HTR-8/SVneo (cell line): ENCODE measurements around the gene PHTF1.
A peak's percentile ranks its signal among the peaks of the same experiment; 100 is the strongest.
"Not testable (repeated sequence)": the region's sequence is repeated elsewhere in the genome, so short reads cannot be mapped to it uniquely, and the experiment has no call there.

Experiments
- DNase-seq: peaks from one replicate; pipeline ENCODE4 v3.0.0; 2011; ENCODE audit warnings: low spot score, mixed read lengths; ENCODE audit not compliant: insufficient read length
- FAIRE-seq: peaks from 2 replicates; lab custom pipeline; 2011; peaks lifted over from hg19 to GRCh38; lab: Jason Lieb, UNC

The PHTF1 gene

DNA sequence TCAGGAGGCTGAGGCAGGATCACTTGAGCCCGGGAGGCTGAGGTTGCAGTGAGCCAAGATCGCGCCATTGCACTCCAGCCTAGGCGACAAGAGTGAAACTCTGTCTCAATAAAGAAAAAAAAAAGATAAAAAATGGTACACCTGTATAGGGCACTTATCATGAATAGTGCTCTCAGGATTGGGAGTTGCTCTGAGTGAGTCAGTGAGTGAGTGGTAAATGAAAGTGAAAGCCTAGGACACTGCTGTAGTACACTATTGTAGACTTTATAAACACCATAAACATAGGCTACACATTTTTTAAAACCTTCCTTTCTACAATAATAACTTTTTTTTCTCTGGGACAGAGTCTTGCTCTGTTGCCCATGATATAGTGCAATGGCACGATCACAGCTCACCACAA lies 16.8 kb downstream of the PHTF1 start:
- DNase-seq (no peak), FAIRE-seq (no peak)

GRCh38 chr1:113734357-113735055 lies 24.8 kb downstream of the PHTF1 start:
- FAIRE-seq (no peak), DNase-seq (no peak)

DNA sequence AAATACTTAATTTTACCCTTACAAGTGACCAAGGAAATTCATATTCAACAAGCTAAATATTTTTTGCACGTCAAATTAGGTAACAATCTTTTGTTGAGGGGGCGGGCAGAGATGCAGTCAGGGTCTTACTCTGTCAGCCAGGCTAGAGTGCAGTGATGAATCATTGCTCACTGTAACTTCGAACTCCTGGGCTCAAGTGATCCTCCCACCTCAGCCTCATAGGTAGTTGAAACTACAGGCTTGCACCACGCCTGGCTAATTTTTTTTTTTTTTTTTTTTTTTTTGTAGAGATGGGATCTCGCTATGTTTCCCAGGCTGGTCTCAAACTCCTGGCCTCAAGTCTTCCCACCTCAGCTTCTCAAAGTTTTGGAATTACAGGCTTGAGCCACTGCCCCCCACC lies 26.5 kb downstream of the PHTF1 start:
- DNase-seq (no peak), FAIRE-seq (no peak)

DNA sequence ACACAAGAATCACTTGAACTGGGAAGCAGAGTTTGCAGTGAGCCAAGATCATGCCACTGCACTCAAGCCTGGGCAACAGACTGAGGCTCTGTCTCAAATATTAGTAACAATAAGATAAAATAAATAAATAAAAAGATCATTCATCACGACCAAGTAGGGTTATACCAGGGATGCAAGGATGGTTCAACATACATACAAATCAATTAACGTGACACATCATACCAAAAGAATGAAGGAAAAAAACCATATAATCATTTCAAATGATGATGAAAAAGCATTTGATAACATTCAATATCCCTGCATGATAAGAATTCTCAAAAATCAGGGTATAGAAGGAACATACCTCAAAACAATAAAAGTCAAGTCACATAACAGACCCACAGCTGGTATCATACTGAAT lies 38.3 kb downstream of the PHTF1 start:
- no peak for FAIRE-seq
- no peak for DNase-seq

DNA sequence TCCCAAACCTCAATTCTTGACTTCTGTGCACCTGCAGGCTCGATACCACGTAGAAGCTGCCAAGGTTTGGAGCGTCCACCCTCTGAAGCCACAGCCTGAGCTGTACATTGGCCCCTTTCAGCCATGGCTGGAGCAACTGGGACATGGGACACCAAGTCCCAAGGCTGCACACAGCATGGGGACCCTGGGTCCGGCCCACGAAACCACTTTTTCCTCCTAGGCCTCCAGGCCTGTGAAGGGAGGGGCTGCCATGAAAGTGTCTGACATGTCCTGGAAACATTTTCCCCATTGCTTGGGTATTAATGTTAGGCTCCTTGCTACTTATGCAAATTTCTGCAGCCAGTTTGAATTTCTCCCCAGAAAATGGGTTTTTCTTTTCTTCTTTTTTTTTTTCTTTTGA lies 40.7 kb downstream of the PHTF1 start:
- FAIRE-seq, DNase-seq: not testable (repeated sequence)

DNA sequence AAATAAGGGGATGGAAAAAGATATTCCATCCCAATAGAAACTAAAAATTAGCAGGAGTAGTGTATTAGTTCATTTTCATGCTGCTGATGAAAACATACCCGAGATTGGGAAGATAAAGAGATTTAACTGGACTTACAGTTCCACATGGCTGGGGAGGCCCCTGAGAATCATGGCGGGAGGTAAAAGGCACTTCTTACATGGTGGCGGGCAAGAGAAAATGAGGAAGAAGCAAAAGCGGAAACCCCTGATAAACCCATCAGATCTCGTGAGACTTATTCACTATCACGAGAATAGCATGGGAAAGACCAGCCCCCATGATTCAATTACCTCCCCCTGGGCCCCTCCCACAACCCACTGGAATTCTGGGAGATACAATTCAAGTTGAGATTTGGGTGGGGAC lies 41.8 kb downstream of the PHTF1 start:
- not testable (repeated sequence) for FAIRE-seq, DNase-seq

- DNase-seq (no peak), FAIRE-seq (no peak)
These were observed 44.5 kb downstream of the PHTF1 start for GRCh38 chr1:113714606-113715269.

DNA sequence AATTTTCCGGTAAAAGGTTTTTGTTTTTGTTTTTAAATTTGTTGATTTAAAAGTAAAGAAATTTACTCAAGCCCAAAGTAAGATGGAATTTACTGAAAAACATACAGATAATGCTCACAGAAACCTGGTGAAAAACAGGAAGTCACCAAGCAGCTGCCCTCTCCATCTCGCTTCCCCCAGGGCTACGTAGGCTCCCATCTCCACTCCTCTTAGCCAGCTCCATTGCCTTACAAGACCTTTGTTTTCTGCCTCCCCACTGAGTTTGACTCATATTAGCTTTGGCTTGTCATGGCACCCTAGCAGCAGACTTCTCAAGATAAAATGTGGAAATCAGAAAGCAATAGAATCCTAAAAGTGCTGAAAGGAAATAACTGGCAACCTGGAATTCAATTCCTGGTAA lies 57.9 kb downstream of the PHTF1 start:
- DNase-seq (no peak), FAIRE-seq (no peak)

- FAIRE-seq (no peak), DNase-seq (no peak)
These were observed 64.4 kb downstream of the PHTF1 start for GRCh38 chr1:113694910-113695309.

GRCh38 chr1:113692824-113693431 lies 66.4 kb downstream of the PHTF1 start:
- DNase-seq: no peak
- no peak for FAIRE-seq

DNA sequence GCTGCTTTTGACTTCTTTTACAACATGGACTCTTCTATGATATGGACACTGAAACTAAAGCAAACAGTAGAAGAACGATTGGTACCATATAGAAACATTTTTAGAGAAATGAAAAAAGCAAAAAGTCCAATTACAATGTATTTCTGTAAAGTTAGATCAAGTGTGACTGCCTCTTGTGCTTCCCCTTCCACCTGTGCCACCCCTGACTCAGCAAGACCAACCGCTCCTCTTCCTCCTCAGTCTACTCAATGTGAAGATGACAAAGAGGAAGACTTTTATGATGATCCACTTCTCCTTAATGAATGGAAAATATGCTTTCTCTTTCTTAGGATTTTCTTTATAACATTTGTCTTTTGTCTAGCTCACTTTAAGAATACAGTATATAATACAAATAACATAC lies 66.9 kb downstream of the PHTF1 start:
- DNase-seq: no peak
- FAIRE-seq: no peak

DNA sequence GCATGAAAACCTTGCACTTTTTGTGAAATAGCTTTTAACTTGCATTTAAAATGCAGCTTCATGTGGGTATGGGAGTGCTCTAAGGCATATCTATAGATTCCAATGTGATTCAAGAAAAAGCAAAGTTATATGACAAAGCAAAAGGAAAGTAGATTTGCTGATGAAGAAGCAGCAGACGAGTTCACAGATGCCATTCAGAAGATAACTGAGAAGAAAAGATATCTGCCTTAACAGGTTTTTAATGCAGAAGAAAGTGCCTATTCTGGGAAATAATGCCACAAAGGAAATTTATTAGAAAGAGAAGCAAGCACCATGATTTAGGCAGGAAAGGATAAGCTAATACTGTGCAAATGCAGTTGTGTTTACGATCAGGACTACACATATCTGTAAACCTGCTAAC lies 68.1 kb downstream of the PHTF1 start:
- DNase-seq: no peak
- no peak for FAIRE-seq

DNA sequence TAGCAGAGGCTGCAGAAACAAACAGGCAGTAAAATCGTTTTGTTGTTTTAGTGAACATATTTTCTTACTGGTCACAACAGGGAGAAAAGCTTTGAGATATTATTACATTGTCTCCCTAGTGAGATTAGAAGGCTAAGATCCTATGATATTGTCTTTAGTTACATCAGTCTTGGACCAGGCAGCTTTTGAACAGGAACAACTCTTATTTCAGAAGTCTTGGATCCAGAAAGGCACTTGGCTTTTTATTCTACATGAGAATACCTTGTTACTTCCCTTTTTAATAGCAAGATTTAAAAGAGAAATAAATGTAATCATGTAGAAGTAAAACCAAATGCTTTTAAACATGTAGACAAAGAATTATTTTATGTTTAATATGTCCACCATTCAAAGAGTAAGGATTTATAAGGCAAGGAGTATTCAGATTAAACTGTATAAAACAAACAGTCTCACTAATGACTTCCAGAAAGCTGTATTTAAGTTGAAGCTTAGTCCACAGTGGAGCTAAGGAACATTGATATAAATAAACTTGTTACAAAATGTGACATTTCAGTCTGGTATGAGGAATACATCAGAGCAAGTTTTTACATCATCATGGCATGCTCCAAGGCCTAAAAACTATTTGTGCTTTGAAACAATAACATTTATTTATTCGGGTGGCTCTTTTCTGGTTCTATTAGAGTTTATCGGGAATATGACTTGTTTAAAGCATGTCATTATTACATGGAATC lies 72.2 kb downstream of the PHTF1 start:
- no peak for FAIRE-seq
- no peak for DNase-seq

GRCh38 chr1:113684153-113684541 lies 75.1 kb downstream of the PHTF1 start:
- DNase-seq (no peak), FAIRE-seq (no peak)

DNA sequence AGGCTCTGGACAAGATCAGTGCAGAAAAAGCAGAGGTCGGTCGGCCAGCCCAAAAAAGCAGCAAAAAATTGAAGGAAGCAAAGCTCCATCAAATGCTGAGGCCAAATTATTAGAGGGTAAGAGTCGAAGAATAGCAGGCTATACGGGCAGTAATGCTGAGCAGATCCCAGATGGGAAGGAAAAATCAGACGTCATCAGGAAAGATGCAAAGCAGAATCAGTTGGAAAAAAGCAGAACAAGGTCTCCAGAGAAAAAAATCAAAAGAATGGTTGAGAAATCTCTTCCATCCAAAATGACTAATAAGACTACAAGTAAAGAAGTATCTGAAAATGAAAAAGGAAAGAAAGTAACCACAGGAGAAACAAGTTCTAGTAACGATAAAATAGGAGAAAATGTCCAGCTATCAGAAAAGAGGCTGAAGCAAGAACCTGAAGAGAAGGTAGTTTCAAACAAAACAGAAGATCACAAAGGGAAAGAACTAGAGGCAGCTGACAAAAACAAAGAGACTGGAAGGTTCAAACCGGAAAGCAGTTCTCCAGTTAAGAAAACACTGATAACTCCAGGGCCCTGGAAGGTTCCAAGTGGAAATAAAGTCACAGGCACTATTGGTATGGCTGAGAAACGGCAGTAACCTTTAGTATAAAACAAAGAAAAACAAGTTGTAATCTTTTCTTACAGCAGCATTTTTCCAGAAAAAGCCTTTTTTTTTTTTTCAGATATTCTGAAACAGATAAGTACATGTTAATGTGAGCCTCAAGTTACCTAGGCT lies 75.7 kb downstream of the PHTF1 start:
- FAIRE-seq: no peak
- DNase-seq: no peak

DNA sequence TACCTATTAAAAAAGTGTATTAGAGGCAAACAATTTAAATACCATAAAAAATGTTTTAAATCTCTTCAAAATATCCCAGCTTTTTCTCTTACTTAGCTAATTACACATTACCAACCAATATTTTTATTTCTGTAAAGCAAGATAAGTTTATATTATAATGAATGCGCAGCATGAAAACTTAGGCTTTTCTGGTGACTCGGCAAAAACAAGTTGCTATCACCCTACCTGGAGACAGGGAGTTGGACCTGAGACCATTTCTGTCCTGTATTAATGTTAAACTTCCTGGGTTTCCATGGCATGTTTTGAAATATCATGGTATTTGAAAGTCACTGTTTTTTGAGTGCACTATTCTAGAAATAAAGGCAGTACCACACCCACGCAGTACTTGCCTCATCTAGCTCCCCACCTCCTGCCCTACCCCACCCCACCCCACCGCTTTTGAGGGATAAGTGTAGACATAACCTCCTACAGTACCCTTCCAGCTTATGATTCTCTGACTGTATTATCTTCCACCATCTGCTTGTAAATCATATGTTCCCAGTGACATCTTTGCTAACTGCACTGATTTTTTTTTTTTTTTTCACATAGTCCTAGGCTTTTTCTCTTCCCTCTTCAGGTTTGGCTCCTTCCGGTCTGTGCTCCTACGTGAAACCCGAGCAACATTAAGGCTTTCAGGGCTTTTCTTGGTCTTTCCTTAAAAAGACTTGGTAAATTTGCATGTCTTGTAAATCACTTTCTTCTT lies 77.5 kb downstream of the PHTF1 start:
- FAIRE-seq: no peak
- no peak for DNase-seq

DNA sequence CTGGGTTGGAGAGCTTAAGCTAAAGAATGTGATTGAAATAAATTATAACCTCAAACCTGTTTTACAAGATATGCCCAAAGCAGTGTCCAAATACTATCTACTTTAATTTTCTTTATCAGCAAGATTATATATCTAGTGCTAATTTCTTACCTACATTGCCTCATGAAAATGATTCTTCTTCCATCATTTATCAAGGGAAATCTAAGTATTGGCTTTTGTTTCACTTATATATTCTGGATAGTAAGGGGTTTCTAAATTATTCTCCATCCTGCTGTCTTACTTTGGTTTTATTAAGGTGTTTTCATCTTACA lies 81.2 kb downstream of the PHTF1 start:
- FAIRE-seq (no peak), DNase-seq (no peak)

DNA sequence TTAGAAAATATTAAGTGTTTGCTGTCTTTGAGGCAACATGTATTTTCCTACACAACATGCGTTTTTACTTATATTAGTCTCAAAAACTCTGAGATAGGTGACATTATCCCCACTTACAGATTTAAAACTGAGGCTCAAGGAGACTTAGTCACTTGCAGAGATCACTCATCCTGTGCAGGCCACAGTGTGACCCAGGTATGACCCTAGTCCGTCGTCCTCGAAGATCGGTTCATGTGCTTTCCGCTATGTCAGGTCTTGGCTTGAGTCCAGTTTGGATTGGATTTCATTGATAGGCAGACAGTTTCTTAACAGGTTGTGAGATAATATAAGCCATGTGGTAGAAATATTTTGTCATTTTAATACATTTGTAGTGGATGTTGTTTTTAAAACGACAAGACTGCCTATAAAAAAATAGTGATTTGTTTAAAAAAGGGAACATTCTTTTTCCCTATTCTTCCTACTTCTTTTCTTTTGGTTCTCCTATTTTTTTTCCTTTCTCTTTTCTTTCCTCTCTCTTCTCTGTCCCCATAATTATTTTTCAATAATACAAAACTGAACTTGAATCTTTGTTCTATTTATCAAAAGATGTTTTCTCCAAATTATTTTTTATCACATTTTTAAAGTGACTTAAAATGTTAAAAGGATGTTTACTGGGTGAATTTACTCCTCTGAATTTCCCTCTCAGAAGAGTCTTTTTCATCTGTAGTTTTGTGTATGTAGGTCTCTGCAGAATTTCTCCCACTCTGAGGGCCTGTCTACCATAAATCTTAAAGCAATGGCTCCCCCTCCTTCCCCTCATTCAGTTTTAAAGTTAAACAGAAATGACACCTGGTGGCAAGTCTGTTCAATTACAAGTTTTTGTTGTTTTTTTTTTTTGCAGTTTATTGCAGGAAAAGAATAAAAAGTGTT lies 81.8 kb downstream of the PHTF1 start:
- FAIRE-seq (no peak), DNase-seq (peak; percentile 41)

- no peak for FAIRE-seq
- no peak for DNase-seq
These were observed 82.8 kb downstream of the PHTF1 start for GRCh38 chr1:113676524-113676923.
